Suppressor macrophage treated with lipopolysaccharide for 4 hours (primary cell): Measurements from ENCODE around the gene PPFIA3.

Experiments used
- DNase-seq: peaks from one replicate; pipeline ENCODE4 v3.0.0-alpha.2; 2020

Gene PPFIA3

DNA sequence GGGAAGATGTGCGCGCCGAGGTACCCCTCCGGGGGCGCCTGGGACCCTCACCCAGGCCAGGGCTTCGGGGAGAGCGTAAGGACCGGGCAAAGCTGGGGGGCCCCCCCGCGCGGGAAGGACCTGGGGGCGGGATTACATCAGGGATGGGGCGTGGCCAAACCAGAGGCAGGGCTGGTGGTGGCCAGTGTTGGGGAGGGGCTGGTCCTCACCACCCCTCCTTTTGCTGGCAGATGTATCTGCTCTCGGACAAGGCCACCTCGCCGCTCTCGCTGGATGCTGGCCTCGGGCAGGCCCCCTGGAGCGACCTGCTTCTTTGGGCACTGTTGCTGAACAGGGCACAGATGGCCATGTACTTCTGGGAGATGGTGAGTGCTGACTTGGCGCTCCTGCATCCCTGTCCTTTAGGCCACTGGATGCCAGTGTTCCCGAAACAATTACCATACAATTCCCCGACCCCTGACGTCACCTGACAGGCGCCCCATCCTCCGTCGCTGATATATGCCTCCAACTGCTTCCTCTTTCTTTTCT, 63.6 kb downstream of the PPFIA3 start:
- no peak for DNase-seq

DNA sequence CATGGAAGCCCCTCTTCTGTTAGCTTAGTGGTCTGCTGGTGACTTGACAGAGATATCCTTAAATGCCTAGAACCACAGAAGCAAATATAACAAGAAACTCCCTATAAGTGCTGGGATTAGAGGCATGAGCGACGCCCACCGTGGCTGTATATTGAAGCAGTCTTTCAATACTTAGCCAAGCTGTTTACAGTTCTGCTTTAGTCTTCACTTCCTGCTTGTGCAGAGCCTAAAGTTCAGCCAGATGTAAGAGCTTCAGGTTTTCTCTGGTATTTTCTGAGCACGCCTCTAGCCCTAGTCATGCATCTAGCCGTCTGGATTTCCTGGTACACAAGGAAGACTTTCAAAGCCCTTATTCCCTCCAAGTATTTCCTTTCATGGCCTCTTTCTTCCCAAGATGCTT, 66.8 kb downstream of the PPFIA3 start:
- no peak for DNase-seq

DNA sequence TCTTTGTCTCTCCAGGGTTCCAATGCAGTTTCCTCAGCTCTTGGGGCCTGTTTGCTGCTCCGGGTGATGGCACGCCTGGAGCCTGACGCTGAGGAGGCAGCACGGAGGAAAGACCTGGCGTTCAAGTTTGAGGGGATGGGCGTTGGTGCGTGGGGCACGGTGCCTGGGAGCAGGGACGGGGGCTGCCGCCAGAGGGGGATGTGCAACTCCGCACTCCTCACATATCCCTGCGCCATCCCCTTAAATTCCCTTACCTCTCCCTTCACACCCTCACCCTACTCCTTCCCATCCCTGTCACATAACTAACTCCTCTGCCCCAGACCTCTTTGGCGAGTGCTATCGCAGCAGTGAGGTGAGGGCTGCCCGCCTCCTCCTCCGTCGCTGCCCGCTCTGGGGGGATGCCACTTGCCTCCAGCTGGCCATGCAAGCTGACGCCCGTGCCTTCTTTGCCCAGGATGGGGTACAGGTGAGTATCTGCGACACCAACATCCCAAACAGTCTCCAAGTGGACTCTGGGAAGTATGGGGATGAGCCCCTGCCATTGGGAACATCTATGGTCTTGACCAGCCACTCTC, 69.4 kb downstream of the PPFIA3 start:
- DNase-seq, result no peak

DNA sequence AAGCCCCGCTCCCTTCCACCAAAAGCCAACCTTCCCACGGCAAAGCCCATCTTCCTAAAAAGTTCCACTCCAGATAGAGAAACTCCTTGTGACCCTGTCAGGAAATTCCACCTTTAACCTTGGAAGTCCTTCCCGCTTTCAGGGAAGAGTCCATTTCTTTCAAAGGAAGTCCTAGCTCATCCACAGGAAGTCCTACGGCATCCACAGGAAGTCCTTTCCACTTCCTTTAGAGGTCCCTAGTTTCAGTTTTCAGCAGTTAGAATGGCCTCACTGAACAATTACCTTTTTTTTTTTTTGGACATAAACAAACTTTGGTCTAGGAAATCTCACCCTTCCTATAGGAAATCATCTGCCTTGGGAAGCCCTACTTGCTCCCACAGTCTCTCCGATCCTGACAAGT, 69.9 kb downstream of the PPFIA3 start:
- no peak for DNase-seq

DNA sequence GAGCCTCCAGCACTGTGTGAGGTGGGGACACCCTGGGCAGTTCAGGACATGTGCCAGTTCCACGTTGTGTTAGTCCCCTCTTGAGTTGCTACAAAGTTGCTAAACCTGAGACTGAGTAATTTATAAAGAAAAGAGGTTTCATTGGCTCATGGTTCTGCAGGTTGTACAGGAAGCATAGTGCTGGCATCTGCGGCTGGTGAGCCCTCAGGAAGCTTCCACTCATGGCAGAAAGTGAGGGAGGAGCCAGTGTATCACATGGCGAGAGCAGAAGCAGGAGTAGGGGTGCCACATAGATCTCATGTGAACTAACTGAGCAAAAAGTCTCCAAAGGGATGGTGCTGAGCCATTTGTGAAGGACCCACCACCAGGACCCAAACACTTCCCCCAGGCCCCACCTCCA, 71.4 kb downstream of the PPFIA3 start:
- DNase-seq, result no peak

DNA sequence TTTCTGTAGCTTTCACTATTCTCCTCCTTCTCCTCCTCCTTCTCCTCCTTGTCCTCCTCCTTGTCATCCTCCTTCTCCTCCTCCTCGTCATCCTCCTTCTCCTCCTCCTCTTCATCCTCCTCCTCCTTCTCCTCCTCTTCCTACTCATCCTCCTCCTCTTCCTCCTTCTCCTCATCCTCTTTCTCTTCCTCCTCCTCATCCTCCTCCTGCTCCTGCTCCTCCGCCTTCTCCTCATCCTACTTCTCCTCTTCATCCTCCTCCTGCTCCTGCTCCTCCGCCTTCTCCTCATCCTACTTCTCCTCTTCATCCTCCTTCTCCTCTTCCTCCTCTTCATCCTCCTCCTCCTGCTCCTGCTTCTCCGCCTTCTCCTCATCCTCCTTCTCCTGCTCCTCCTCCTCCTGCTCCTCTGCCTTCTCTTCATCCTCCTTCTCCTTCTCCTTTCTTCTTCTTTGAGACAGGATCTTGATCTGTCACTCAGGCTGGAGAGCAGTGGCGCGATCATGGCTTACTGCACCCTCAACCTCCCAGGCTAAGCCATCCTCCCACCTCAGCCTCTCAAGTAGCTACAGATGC, 74.6 kb downstream of the PPFIA3 start:
- DNase-seq, result no peak

DNA sequence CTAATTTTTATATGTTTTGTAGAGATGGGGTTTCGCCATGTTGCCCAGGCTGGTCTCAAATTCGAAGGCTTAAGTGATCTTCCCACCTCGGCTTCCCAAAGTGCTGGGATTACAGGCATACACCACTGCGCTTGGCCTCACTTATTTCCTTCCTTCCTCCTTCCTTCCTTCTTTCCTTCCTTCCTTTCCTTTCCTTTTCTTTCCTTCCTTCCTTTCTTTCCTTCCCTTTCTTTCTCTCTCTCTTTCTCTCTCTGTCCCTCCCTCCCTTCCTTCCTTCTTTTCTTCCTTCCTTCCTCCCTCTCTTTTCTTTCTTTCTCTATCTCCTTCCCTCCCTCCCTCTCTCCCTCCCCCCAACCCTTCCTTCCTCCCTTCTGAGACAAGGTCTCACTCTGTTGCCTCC, 75.1 kb downstream of the PPFIA3 start:
- no peak for DNase-seq

DNA sequence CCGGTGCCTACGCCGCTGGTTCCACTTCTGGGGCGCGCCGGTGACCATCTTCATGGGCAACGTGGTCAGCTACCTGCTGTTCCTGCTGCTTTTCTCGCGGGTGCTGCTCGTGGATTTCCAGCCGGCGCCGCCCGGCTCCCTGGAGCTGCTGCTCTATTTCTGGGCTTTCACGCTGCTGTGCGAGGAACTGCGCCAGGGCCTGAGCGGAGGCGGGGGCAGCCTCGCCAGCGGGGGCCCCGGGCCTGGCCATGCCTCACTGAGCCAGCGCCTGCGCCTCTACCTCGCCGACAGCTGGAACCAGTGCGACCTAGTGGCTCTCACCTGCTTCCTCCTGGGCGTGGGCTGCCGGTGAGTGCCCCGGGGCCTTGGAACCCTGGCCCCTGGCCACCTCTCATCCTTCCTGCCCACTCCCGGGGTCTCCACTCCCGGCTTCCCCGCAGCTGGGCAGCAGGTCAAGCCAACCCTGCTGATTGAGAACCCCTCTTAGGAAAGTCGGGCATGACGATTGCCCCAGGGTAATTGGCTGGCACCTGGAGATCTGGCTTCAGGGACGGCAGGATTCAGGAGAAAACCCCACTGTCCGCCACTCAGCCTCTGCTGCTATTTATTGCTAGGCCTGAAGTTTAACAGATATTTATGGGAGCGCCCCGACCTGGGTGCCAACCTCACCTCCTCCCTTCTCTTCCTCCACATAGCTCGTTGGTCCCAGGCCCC, 77.3 kb downstream of the PPFIA3 start:
- DNase-seq, result no peak

DNA sequence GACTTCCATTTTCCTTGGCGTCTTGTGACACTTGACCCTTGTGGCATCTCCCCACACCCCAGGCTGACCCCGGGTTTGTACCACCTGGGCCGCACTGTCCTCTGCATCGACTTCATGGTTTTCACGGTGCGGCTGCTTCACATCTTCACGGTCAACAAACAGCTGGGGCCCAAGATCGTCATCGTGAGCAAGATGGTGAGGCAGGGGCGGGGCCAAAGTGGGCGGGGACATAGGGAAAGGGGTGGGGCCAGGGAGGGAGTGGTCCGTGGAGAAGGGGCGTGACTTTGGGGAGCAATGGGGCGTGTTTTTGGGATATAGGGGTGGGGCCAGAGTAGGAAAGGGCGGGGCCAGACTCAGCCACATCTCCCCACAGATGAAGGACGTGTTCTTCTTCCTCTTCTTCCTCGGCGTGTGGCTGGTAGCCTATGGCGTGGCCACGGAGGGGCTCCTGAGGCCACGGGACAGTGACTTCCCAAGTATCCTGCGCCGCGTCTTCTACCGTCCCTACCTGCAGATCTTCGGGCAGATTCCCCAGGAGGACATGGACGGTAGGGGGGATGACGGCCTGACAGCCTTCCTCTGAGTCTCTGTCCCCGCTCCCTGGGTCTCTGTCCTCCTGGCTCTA, 81.0 kb downstream of the PPFIA3 start:
- no peak for DNase-seq
